ENCODE results near the gene CFAP53. TPM values are rescaled to one million over a fixed set of nuclear protein-coding genes. Genes with fewer than 3 reads are reported as not detected.
"Not testable (repeated sequence)": the region's sequence is repeated elsewhere in the genome, so short reads cannot be mapped to it uniquely, and the experiment has no call there.

CFAP53 gene
- total RNA-seq, 3 donors from 2014 or later (not counting 1 experiment from before 2014, with no cell fraction given): 0.20 to 0.24 (median 0.20) TPM

- Mint-ChIP-seq H3K27ac (peak overlapping the region; percentile 93 to 96), H3K4me3 (peak overlapping the region; percentile 92), H3K9me3 (no peaks in the 10 kb centered on the region), H3K36me3 (no peaks in the 10 kb centered on the region), H3K4me1 (peaks cover 22 to 37% of the 10 kb centered on the region in 2 donors), H3K27me3 (ENCODE audit: low read depth in 2 of 2) (no peaks in the 10 kb centered on the region)
- WGBS (ENCODE audit: insufficient coverage): 85% methylated on average over 4 of the region's 4 CpGs
- Histone ChIP-seq H3K4me1 (ENCODE audit: control insufficient read depth, insufficient read depth, low read length) (peaks cover 22% of the 10 kb centered on the region), H3K27ac (ENCODE audit: low read length) (no peak overlapping the region), H3K27me3 (ENCODE audit: control insufficient read depth, insufficient read depth, low read length) (no peaks in the 10 kb centered on the region), H3K36me3 (ENCODE audit: control insufficient read depth, insufficient read depth, low read length) (peaks cover 9% of the 10 kb centered on the region), H3K9me3 (ENCODE audit: control insufficient read depth, insufficient read depth, low read length) (no peaks in the 10 kb centered on the region), H3K4me3 (ENCODE audit: low read length) (no peak overlapping the region)
- TF ChIP-seq, protein P1, sequence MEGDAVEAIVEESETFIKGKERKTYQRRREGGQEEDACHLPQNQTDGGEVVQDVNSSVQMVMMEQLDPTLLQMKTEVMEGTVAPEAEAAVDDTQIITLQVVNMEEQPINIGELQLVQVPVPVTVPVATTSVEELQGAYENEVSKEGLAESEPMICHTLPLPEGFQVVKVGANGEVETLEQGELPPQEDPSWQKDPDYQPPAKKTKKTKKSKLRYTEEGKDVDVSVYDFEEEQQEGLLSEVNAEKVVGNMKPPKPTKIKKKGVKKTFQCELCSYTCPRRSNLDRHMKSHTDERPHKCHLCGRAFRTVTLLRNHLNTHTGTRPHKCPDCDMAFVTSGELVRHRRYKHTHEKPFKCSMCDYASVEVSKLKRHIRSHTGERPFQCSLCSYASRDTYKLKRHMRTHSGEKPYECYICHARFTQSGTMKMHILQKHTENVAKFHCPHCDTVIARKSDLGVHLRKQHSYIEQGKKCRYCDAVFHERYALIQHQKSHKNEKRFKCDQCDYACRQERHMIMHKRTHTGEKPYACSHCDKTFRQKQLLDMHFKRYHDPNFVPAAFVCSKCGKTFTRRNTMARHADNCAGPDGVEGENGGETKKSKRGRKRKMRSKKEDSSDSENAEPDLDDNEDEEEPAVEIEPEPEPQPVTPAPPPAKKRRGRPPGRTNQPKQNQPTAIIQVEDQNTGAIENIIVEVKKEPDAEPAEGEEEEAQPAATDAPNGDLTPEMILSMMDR (IDR thresholded peaks at IDR 0.05): no peak
- DNase-seq: no peak
- ATAC-seq: no peak
- intact Hi-C loops (cut with micrococcal nuclease): loop anchor here (10.0 kb wide), 2 partner anchors 586 to 676 kb away; partner anchors contain the start of genes ELAC1 and ME2
Measured at GRCh38 chr18:50289108-50289443, 22.8 kb upstream of the CFAP53 start.

DNA sequence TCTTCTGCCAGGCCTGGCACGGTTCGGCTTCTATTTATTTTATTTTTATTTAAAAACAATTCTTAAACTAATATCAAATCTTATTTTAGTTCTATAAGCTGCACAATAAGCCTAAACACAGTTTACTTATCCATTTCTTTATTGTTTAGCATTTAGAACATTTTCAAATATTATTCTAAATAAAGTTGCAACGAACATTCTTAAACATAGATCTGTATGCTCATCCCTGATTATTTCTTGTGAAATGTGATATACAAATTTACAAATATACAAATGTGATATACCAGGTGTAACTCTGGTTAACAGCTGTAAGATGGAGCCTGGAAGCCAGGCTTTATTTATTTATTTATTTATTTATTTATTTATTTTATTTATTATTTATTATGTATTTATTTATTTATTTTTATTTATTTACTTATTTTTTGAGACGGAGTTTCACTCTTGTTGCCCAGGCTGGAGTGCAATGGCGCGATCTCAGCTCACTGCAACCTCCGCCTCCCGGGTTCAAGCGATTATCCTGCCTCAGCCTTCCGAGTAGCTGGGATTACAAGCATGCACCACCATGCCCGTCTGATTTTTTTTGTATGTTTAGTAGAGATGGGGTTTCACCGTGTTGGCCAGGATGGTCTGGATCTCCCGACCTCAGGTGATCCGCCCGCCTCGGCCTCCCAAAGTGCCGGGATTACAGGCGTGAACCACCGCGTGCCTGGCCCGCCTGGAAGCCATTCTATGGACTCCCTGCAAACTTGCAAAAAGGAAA lies 22.2 kb upstream of the CFAP53 start:
- intact Hi-C loops (cut with micrococcal nuclease): loop anchor here (1.0 to 10.0 kb wide), 3 partner anchors 10 to 676 kb away; partner anchors contain the start of genes ELAC1 and ME2
- peak overlapping the region; percentile 96 for H3K4me3 Mint-ChIP-seq
- not testable (repeated sequence) for ATAC-seq; H3K9me3 ChIP-seq (ENCODE audit: control insufficient read depth, insufficient read depth, low read length); DNase-seq; H3K27me3 Mint-ChIP-seq (ENCODE audit: low read depth in 2 of 2); H3K27me3 ChIP-seq (ENCODE audit: control insufficient read depth, insufficient read depth, low read length); H3K9me3 Mint-ChIP-seq; H3K36me3 Mint-ChIP-seq
- peaks cover 22 to 43% of the 10 kb centered on the region in 2 donors for H3K4me1 Mint-ChIP-seq
- peaks cover 15% of the 10 kb centered on the region for H3K36me3 ChIP-seq (ENCODE audit: control insufficient read depth, insufficient read depth, low read length)
- 84% methylated on average over 20 of the region's 21 CpGs for WGBS (ENCODE audit: insufficient coverage)
- peak overlapping the region; percentile 93 to 96 for H3K27ac Mint-ChIP-seq
- peak overlapping the region; percentile 93 for H3K27ac ChIP-seq (ENCODE audit: low read length)
- H3K4me3 ChIP-seq (ENCODE audit: low read length): peak overlapping the region; percentile 87
- peaks cover 22% of the 10 kb centered on the region for H3K4me1 ChIP-seq (ENCODE audit: control insufficient read depth, insufficient read depth, low read length)

GRCh38 chr18:50287441-50288347 lies 21.4 kb upstream of the CFAP53 start, which contains the start of gene CXXC1:
Gene CXXC1, minus strand, starts transcription at chr18:50287692. Its CDS starts 103 bp downstream, at chr18:50287589.
- Histone ChIP-seq H3K27me3 (ENCODE audit: control insufficient read depth, insufficient read depth, low read length) (no peaks in the 10 kb centered on the region), H3K4me1 (ENCODE audit: control insufficient read depth, insufficient read depth, low read length) (peaks cover 24% of the 10 kb centered on the region), H3K4me3 (ENCODE audit: low read length) (peak within 1 kb of the TSS; percentile 87), H3K27ac (ENCODE audit: low read length) (peak within 1 kb of the TSS; percentile 93), H3K36me3 (ENCODE audit: control insufficient read depth, insufficient read depth, low read length) (peaks cover 19% of the 10 kb centered on the region), H3K9me3 (ENCODE audit: control insufficient read depth, insufficient read depth, low read length) (no peaks in the 10 kb centered on the region)
- Mint-ChIP-seq H3K9me3 (no peaks in the 10 kb centered on the region), H3K27me3 (ENCODE audit: low read depth in 2 of 2) (no peaks in the 10 kb centered on the region), H3K4me3 (peak within 1 kb of the TSS; percentile 96), H3K4me1 (peaks cover 22 to 48% of the 10 kb centered on the region in 2 donors), H3K36me3 (no peaks in the 10 kb centered on the region), H3K27ac (peak within 1 kb of the TSS; percentile 93 to 96)
- intact Hi-C loops (cut with micrococcal nuclease): loop anchor here (1.0 to 10.0 kb wide), 6 partner anchors 11 to 677 kb away; partner anchors contain the start of genes CFAP53, ELAC1 and ME2
- peak; percentile 94 to 99 for DNase-seq
- TF ChIP-seq, protein P1 (IDR thresholded peaks at IDR 0.05): peak; percentile 31
- ATAC-seq: peak; percentile 89 to 97 (median 89)
- WGBS (ENCODE audit: insufficient coverage): under 1% methylated on average over 76 of the region's 76 CpGs

Data from natural killer cell (primary cell).